Measurements from ENCODE around the gene AVP. TPM values are rescaled to one million over a fixed set of nuclear protein-coding genes. Genes with fewer than 3 reads are reported as not detected.
A peak's percentile ranks its signal among the peaks of the same experiment; 100 is the strongest.

Gene AVP
- total and polyA plus RNA-seq, 4 donors = 2.5 TPM; not detected in 3

- no peaks in the 10 kb centered on the region for H3K27me3 ChIP-seq (ENCODE audit: control insufficient read depth in 4 of 4, insufficient read depth in 4 of 4, low read length in 3 of 4)
- H3K4me1 ChIP-seq (ENCODE audit: control insufficient read depth in 4 of 4, insufficient read depth in 4 of 4, low read length in 3 of 4) = peaks cover 5 to 36% (median 24%) of the 10 kb centered on the region in 4 donors
- TF ChIP-seq HNF4G (IDR thresholded peaks at IDR 0.05) (no peak), RXRA (IDR thresholded peaks at IDR 0.05) (no peak), ZBTB33 (IDR thresholded peaks at IDR 0.05) (no peak), SP1 (IDR thresholded peaks at IDR 0.05) (no peak), YY1 (IDR thresholded peaks at IDR 0.05) (no peak), MAX (IDR thresholded peaks at IDR 0.05) (no peak), CTCF (IDR thresholded peaks at IDR 0.05; ENCODE audit: low read depth, low read length, missing input control) (no peak), JUND (IDR thresholded peaks at IDR 0.05) (no peak), HNF4A (conservative IDR thresholded peaks at IDR 0.05) (no peak), FOXA1 (IDR thresholded peaks at IDR 0.05) (no peak)
- TF ChIP-seq, protein P1, sequence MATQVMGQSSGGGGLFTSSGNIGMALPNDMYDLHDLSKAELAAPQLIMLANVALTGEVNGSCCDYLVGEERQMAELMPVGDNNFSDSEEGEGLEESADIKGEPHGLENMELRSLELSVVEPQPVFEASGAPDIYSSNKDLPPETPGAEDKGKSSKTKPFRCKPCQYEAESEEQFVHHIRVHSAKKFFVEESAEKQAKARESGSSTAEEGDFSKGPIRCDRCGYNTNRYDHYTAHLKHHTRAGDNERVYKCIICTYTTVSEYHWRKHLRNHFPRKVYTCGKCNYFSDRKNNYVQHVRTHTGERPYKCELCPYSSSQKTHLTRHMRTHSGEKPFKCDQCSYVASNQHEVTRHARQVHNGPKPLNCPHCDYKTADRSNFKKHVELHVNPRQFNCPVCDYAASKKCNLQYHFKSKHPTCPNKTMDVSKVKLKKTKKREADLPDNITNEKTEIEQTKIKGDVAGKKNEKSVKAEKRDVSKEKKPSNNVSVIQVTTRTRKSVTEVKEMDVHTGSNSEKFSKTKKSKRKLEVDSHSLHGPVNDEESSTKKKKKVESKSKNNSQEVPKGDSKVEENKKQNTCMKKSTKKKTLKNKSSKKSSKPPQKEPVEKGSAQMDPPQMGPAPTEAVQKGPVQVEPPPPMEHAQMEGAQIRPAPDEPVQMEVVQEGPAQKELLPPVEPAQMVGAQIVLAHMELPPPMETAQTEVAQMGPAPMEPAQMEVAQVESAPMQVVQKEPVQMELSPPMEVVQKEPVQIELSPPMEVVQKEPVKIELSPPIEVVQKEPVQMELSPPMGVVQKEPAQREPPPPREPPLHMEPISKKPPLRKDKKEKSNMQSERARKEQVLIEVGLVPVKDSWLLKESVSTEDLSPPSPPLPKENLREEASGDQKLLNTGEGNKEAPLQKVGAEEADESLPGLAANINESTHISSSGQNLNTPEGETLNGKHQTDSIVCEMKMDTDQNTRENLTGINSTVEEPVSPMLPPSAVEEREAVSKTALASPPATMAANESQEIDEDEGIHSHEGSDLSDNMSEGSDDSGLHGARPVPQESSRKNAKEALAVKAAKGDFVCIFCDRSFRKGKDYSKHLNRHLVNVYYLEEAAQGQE (IDR thresholded peaks at IDR 0.05) = no peak
- no peak within 1 kb of the TSS for H3K4me3 ChIP-seq (ENCODE audit: low read depth in 1 of 3, low read length in 3 of 3)
- peaks cover 3 to 18% (median 9%) of the 10 kb centered on the region in 4 donors for H3K36me3 ChIP-seq (ENCODE audit: control insufficient read depth in 4 of 4, insufficient read depth in 3 of 4, low read depth in 1 of 4, low read length in 3 of 4)
- peak within 1 kb of the TSS; percentile 74 to 82 for H3K27ac ChIP-seq (ENCODE audit: low read depth in 1 of 2, low read length in 2 of 2)
- no peaks in the 10 kb centered on the region for H3K9me3 ChIP-seq (ENCODE audit: control insufficient read depth in 4 of 4, low read length in 3 of 4)
- 85% methylated on average over 3 of the region's 3 CpGs for WGBS
- H3K9ac ChIP-seq (ENCODE audit: low read depth in 1 of 2, low read length in 2 of 2) = no peak within 1 kb of the TSS
- no peak for DNase-seq (ENCODE audit: low spot score)
These were observed 41.2 kb downstream of the AVP start, which contains the start of gene GNRH2 for GRCh38 chr20:3043322-3043721. GNRH2 (plus strand) TSS chr20:3043622; CDS start chr20:3044415, 793 bp downstream.

- WGBS = 61% methylated on average over 5 of the region's 5 CpGs
- peaks cover 5 to 37% (median 24%) of the 10 kb centered on the region in 4 donors for H3K4me1 ChIP-seq (ENCODE audit: control insufficient read depth in 4 of 4, insufficient read depth in 4 of 4, low read length in 3 of 4)
These were observed 41.9 kb downstream of the AVP start for GRCh38 chr20:3042625-3043024.

More at GRCh38 chr20:3042625-3043024, 41.9 kb downstream of the AVP start:
- TF ChIP-seq FOXA1 (IDR thresholded peaks at IDR 0.05) (peak; percentile 34), MAX (IDR thresholded peaks at IDR 0.05) (no peak), FOXA2 (IDR thresholded peaks at IDR 0.05) (peak; percentile 3), SP1 (IDR thresholded peaks at IDR 0.05) (peak; percentile 82), HNF4A (conservative IDR thresholded peaks at IDR 0.05) (peak; percentile 39 to 54), HNF4G (IDR thresholded peaks at IDR 0.05) (no peak), NR2F2 (IDR thresholded peaks at IDR 0.05) (peak; percentile 71), RXRA (IDR thresholded peaks at IDR 0.05) (peak; percentile 52 to 74), TAF1 (conservative IDR thresholded peaks at IDR 0.05) (no peak), YY1 (IDR thresholded peaks at IDR 0.05) (peak; percentile 64)
- TF ChIP-seq, protein P2, sequence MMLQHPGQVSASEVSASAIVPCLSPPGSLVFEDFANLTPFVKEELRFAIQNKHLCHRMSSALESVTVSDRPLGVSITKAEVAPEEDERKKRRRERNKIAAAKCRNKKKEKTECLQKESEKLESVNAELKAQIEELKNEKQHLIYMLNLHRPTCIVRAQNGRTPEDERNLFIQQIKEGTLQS (IDR thresholded peaks at IDR 0.05) = no peak
- Histone ChIP-seq H3K27me3 (ENCODE audit: control insufficient read depth in 4 of 4, insufficient read depth in 4 of 4, low read length in 3 of 4) (no peaks in the 10 kb centered on the region), H3K4me3 (ENCODE audit: low read depth in 1 of 3, low read length in 3 of 3) (no peak overlapping the region), H3K36me3 (ENCODE audit: control insufficient read depth in 4 of 4, insufficient read depth in 3 of 4, low read depth in 1 of 4, low read length in 3 of 4) (peaks cover under 1 to 14% (median 6%) of the 10 kb centered on the region in 4 donors), H3K9ac (ENCODE audit: low read depth in 1 of 2, low read length in 2 of 2) (no peak overlapping the region), H3K9me3 (ENCODE audit: control insufficient read depth in 4 of 4, low read length in 3 of 4) (no peaks in the 10 kb centered on the region), H3K27ac (ENCODE audit: low read depth in 1 of 2, low read length in 2 of 2) (peak overlapping the region; percentile 74 to 82)
- no peak for DNase-seq (ENCODE audit: low spot score)
